Rectal smooth muscle tissue (tissue), 1 donor: ENCODE results near the gene TMEM181.
"Not testable (repeated sequence)": the region's sequence is repeated elsewhere in the genome, so short reads cannot be mapped to it uniquely, and the experiment has no call there.

Experiments used
- H3K27ac ChIP-seq: one replicate; pipeline ENCODE4 v1.7.0; 2013; ENCODE audit warnings: low read depth, low read length, inconsistent platforms
- H3K27me3 ChIP-seq: one replicate; pipeline ENCODE4 v1.7.0; 2013; ENCODE audit warnings: low read length; ENCODE audit not compliant: control insufficient read depth, insufficient read depth
- H3K36me3 ChIP-seq: one replicate; pipeline ENCODE4 v1.7.0; 2013; ENCODE audit warnings: low read length; ENCODE audit not compliant: control insufficient read depth, insufficient read depth
- H3K4me1 ChIP-seq: one replicate; pipeline ENCODE4 v1.7.0; 2013; ENCODE audit warnings: low read length; ENCODE audit not compliant: control insufficient read depth, insufficient read depth
- H3K4me3 ChIP-seq: one replicate; pipeline ENCODE4 v1.7.0; 2013; ENCODE audit warnings: low read length
- H3K9ac ChIP-seq: one replicate; pipeline ENCODE4 v1.7.0; 2013; ENCODE audit warnings: low read length

Gene TMEM181

GRCh38 chr6:158543606-158544185 lies 16.2 kb upstream of the TMEM181 start:
- no peak overlapping the region for H3K9ac ChIP-seq
- H3K4me3 ChIP-seq = no peak overlapping the region
- H3K27ac ChIP-seq = no peak overlapping the region
- no peaks in the 10 kb centered on the region for H3K36me3 ChIP-seq
- H3K4me1 ChIP-seq = no peaks in the 10 kb centered on the region
- no peaks in the 10 kb centered on the region for H3K27me3 ChIP-seq

- Histone ChIP-seq H3K27me3 (no peaks in the 10 kb centered on the region), H3K4me1 (no peaks in the 10 kb centered on the region), H3K36me3 (no peaks in the 10 kb centered on the region), H3K4me3 (no peak overlapping the region), H3K9ac (no peak overlapping the region), H3K27ac (no peak overlapping the region)
These were observed 15.5 kb upstream of the TMEM181 start for GRCh38 chr6:158544428-158544827.

DNA sequence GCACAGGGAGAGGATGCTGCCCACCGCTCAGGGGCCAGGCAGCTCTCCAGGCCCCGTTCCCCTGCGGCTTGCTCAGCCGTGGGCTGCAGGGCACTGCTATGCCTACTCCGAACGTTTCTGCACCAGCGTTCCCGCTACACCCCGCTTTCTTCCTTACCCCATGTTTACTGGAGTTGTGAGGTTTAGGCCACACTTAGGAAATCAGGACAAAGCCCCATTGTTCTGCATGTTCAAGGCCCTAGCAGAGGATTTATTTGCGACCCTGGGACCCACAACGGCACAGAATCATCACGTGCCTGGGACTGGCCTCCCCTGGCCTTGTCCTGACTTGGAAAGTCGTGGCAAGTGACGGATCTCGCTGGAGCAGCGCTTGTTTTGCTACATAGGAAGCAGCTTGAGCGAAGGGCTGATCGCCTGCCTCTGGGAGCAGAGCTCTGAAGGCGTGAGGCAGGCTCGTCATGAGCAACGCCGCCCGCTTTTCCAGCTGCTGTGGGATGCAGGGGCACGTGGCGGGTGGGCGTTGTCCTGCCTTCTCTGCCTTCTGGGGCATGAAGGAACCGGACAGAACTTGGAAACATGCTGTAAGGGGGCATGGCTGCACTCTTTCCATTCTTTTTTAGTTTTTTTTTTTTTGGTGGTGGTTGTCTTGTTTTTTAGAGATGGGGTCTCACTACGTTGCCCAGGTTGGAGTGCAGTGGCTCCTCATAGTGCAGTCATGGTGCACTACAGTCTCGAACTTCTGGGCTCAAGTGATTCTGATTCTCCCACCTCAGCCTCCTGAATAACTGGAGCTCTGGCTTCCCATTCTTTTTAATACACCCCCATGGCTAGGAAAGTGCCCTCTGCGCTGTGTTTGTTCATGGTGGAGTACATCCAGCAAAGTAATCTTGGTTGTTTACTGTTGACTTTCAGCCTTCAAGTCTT lies 14.6 kb upstream of the TMEM181 start:
- H3K9ac ChIP-seq = no peak overlapping the region
- H3K27me3 ChIP-seq = no peaks in the 10 kb centered on the region
- no peak overlapping the region for H3K4me3 ChIP-seq
- H3K27ac ChIP-seq = no peak overlapping the region
- H3K36me3 ChIP-seq = no peaks in the 10 kb centered on the region
- H3K4me1 ChIP-seq = no peaks in the 10 kb centered on the region

DNA sequence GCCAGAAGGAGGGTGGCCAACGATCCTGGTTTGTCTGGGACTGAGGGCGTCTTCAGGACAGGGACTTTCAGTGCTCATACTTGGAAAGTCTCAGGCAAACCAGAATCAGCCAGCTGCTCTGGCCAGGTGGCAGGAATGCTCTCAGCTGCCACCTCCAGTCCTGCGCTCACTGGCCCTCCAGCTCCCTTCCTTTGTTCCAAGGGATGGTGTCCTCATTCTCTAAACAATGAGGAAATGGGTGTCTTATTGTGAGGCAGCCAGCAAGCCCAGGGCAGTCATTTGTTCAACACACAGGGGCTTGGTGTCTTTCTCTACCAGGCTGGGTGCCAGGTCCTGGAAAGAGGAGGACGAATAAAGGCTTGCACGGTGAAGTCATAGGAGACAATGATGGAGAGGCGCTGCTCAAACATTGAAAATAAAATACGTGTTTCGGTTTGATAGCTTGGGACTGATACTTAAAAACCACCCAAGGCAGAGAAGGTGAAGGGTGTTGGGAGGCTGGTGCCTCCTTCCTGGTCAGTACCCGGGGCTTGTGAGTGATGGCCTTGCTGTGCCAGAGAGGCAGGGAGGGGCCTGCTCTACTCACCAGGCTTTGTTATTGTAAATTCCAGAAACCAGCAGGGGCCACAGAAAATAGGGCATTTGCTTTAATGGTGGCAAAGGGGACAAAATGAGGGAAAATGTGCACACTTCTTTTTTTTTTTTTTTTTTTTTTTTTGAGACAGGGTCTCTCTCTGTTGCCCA lies 11.3 kb upstream of the TMEM181 start:
- H3K27ac ChIP-seq = no peak overlapping the region

DNA sequence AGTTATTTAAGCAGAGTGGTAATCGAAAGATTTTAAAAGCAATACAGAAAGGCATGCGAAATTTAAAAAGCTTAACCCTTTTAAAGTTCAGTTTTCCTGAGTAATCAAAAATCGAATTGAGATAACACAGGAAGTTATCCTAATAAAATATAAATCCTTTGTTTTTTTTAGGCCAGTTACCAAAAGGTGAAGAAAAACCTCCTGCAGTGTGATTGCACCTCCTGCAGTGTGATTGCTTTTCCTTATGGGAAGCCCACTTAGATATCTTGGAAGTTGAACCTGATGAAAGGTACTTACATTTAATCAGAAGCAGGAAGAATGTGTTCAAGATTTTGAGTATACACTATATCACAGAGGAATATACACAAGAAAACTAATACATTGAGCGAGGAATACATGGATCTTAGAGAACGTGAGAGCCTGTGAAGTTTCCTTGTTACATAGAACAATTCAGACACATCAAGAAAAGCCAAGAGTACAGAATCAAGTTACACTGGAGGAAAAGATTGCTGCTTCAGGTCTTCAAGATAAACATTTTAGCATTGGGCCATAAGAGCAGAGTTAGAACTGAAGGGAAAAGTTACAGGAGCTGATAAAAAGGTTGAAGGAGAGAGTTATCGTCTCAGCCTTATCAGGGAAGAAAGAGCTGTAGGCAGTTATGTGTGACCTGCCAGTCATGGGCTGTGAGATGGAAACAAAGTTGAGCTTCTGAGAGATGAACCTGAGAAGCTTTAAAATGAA lies 7.7 kb upstream of the TMEM181 start:
- no peaks in the 10 kb centered on the region for H3K36me3 ChIP-seq
- H3K4me3 ChIP-seq = no peak overlapping the region
- no peaks in the 10 kb centered on the region for H3K4me1 ChIP-seq
- H3K27ac ChIP-seq = no peak overlapping the region
- no peak overlapping the region for H3K9ac ChIP-seq
- no peaks in the 10 kb centered on the region for H3K27me3 ChIP-seq

More for the DNA sequence above, 11.3 kb upstream of the TMEM181 start:
- H3K4me1 ChIP-seq = no peaks in the 10 kb centered on the region
- no peak overlapping the region for H3K4me3 ChIP-seq
- no peaks in the 10 kb centered on the region for H3K27me3 ChIP-seq
- no peak overlapping the region for H3K9ac ChIP-seq
- no peaks in the 10 kb centered on the region for H3K36me3 ChIP-seq

DNA sequence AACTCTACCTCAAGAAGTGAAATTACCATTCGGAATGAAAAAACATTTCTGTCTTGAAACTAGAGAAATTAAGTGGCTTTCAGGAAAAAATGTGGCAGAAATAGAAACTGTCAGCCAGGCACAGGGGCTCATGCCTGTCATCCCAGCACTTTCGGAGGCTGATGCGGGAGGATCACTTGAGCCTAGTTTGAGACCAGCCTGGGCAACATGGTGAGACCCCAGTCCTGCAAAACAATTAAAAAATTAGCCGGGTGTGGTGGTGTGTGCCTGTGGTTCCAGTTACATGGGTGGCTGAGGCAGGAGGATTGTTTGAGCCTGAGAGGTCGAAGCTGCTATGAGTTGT lies 7.1 kb upstream of the TMEM181 start:
- Histone ChIP-seq H3K9ac (no peak overlapping the region), H3K27ac (no peak overlapping the region), H3K27me3 (no peaks in the 10 kb centered on the region), H3K4me1 (no peaks in the 10 kb centered on the region), H3K4me3 (no peak overlapping the region), H3K36me3 (no peaks in the 10 kb centered on the region)

- H3K27ac ChIP-seq = no peak overlapping the region
These were observed 5.1 kb upstream of the TMEM181 start for GRCh38 chr6:158554611-158555361.

DNA sequence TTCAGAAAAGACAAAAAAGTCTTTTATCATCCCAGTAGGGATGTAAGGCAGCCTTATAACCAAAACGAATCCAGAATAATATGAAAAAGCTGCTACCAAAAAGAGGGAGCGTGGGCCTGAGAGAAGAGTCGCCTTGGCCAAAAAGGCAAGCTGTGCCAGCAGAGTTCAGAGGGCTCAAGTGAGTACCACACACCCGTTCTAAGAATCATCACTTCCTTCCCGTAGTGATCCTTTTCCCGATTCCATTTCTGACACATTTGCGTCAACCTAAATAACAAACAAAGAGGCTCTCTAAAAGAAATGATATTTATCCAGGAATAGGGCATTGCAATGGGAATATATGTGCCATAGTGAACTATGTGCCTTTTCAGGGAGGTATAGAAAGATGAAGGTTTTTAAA lies 3.8 kb upstream of the TMEM181 start:
- Histone ChIP-seq H3K27ac (no peak overlapping the region), H3K4me3 (no peak overlapping the region), H3K27me3 (no peaks in the 10 kb centered on the region), H3K9ac (no peak overlapping the region), H3K4me1 (peaks cover under 1% of the 10 kb centered on the region), H3K36me3 (no peaks in the 10 kb centered on the region)

More at GRCh38 chr6:158554611-158555361, 5.1 kb upstream of the TMEM181 start:
- H3K36me3 ChIP-seq = no peaks in the 10 kb centered on the region
- H3K27me3 ChIP-seq = no peaks in the 10 kb centered on the region
- no peak overlapping the region for H3K4me3 ChIP-seq
- H3K4me1 ChIP-seq = no peaks in the 10 kb centered on the region
- H3K9ac ChIP-seq = no peak overlapping the region

GRCh38 chr6:158557110-158557509 lies 2.8 kb upstream of the TMEM181 start:
- H3K9ac ChIP-seq, H3K27me3 ChIP-seq, H3K4me1 ChIP-seq, H3K4me3 ChIP-seq, H3K36me3 ChIP-seq, H3K27ac ChIP-seq: not testable (repeated sequence)

- Histone ChIP-seq H3K4me3 (no peak overlapping the region), H3K27me3 (no peaks in the 10 kb centered on the region), H3K27ac (no peak overlapping the region), H3K4me1 (peaks cover 5% of the 10 kb centered on the region), H3K36me3 (no peaks in the 10 kb centered on the region), H3K9ac (no peak overlapping the region)
These were observed 2.0 kb upstream of the TMEM181 start for GRCh38 chr6:158557927-158558326.

DNA sequence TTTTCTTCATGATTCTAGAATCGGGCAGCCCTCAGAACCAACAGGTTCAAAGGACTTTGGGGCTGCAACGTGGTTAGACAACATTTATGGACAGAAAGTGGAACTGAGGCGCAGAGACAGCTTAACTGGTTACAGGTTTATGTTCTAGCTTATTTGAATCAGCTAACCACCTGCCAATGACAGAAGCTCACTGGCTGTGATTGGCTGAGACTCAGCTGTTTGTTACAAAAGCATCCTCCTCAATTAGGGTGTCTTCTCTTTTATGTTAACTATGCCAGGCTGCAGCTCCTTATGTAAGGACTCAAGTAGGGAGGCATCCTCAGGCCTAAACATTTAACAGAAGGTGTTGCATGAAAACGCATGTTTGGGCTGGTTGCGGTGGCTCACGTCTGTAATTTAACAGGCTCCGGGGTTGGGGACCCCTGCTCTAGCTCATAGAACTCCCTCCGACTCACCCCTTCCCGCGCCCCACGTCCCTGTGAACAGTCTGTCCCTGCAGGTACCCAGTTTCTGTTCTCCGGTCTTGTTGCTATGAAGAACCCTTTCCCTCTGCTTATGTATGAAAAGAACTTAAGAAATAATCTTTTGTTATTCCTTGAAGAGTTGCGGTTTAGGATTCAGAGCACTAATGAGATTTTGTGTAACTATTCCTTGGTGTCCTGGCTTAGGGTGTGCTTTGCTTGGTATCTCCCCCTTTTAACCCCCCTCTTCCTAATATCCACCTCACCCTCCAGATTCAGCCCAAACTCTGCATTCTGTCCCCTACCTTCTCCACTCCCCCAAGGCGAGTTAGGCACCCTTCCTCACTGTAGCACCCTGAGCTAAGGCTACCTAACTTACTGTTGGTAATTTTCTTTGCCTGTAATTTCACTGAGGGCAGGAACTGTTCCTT lies 1.2 kb upstream of the TMEM181 start:
- Histone ChIP-seq H3K27me3 (no peaks in the 10 kb centered on the region), H3K36me3 (no peaks in the 10 kb centered on the region), H3K27ac (no peak overlapping the region), H3K4me1 (peaks cover 5% of the 10 kb centered on the region), H3K4me3 (no peak overlapping the region), H3K9ac (no peak overlapping the region)
